Stimulated activated CD4-positive, alpha-beta T cell treated with anti-CD3 and anti-CD28 coated beads, Interleukin-12 subunit alpha, Interleukin-12 subunit beta, amount 100 ng/mL, for 24 hours (primary cell): ENCODE data around the gene SPATA3.

ENCODE experiments used
- DNase-seq, 2 experiments: peaks; one replicate each; pipeline ENCODE4 v3.0.0-alpha.2; 2020; ENCODE audit warnings: low read depth in 2 of 2

The SPATA3 gene

DNA sequence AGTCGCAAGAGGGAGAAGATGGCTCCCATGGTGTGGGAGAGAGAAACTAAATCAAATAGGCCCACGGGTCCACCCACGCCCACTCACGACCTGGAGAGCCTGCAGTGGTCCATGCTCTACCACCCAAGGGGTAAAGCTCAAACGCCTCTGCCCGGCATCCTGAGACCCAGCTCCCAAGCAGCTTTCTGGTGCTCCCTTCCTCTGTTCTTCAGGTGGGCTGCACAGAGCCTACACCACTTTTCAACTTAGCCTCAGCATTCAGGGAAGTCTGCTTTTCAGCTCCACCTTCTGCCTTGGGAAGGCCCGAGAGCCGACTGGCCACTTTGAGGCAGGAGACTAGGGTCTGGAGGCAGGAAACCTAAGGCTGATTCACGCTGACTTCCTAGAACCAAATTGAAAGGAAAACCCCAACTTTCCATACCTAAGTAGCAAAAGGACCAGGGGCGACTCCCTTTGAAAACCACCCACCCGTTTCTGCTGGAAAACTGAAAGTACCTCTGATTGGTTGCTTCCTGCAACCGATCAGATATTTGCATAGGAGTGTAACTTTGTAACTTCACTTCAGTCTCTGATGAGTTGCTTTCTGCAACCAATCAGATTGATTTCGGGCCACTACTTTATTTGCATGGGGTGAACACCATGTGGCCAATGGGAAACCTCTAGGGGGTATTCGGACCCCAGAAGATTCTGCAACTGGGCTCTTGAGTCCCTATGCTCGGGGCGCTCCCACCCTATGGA is 26.8 kb upstream of the SPATA3 start:
- DNase-seq = no peak

DNA sequence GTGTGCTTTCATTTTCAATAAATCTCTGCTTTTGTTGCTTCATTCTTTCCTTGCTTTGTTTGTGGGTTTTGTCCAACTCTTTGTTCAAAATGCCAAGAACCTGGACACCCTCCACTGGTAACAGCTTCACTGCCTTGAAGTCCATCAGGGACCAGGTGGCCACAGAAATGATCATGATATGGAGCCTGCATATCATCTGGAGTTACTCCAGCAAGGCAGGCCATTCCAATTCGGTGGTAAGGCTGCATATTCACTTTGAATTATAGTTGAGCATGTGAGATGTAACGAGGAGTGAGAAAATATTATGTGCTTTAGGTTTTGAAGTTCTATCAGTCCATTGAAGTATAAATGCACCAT is 26.3 kb upstream of the SPATA3 start:
- no peak for DNase-seq

DNA sequence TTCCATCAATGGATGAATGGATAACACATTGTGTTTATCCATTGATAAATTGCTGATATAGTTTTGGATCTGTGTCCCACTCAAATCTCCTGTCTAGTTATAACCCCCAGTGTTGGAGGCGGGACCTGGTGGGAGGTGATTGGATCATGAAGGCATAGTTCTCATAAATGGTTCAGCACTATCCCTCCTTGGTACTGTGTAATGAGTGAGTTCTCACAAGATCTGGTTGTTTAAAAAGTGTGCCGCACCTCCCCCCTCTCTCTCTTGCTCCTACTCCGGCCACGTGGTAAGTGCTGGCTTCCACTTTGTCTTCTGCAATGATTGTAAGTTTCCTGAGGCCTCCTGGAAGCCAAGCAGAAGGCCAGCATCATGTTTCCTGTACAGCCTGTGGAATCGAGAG is 23.9 kb upstream of the SPATA3 start:
- no peak for DNase-seq

DNA sequence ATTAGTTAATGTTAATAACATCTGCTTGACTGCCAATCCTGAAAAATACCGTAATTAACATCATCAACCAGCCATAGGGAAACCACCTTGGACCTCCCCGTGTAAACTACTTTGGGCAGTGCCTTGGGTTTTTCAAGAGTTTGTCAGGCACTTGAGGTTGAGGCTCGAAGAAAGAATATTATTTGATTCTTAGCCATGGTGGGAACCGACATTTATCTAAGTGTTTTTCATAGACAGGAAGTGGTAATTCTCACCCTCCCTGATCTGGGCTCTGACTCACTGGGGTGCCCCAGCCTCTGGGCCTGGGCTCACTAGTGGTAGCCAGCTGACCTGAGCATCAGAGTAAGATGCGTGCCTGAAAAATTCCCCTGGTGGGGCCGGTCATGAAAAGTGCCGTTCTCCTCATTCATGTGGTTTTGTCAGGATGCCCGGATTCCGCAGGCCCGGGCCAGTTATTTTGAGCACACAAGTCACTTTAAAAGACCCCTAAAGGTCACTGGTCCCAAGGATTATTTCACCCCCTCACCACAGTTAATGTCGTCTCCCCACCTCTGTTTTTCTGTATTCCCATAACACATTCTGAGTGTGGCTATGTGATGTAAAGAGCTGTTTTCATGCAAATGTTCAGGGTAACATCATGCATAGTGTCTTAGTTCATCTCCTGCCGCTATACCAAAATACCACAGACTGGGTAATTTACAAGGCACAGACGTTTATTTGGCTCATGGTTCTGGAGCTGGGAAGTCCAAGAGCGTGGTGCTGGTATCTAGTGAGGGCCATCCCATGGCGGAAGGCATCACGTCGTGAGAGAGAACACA is 21.6 kb upstream of the SPATA3 start:
- DNase-seq = peak; percentile 43 to 61

DNA sequence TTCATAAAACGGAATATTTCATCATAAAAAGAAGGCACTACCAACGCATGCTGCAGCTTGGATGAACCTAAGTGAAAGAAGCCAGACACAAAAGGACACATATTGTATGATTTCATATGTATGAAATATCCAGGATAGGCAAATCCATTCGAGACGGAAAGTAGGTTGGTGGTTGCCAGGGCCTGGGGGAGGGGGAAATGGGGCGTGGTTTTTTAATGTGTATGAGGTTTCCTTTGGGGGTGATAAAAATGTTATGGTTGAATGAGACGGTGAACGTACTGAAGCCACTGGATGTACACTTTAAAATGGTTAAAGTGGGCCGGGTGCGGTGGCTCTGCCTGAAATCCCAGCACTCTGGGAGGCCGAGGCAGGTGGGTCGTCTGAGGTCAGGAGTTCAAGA is 20.0 kb upstream of the SPATA3 start:
- no peak for DNase-seq

DNA sequence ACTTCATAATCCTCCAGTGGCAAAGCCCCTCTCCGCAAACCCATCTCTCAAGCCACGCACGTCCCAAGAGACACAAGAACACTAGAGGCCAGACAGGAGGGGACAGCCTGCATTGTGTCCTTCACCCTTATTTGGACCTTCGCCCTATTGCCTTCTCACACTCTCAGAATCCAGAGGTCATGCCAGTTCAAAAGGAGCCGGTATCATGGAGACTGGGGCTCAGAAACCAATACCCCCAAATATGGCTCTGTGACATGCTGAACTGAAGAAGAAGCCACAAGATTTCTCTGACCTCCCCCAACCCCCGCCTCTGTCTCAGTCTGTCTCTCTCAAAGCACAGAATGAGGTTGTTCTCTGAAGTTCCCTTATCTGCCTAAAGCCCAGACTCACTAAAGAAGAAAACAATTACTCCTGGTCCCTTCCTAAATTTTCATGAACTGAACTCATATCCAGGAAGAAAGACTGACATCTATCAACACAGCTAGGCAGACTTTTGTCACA is 19.2 kb upstream of the SPATA3 start:
- no peak for DNase-seq

DNA sequence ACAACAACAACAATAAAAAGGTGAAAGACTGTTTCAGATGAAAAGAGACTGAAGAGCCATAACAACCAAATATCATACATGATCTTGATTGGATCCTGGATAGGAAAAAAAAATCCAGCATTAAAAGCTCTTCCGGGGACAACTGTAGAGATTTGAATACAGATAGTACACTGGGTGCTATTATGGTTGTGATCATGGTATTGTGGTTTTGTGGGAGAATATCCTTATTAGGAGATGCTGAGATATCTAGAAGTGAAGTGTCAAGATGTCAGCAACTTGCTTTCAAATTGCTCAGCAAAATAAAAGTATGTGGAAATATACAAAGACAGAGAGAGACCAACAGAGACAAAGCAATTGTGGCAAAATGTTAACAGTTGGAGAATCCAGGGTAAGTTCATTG is 15.5 kb upstream of the SPATA3 start:
- no peak for DNase-seq

DNA sequence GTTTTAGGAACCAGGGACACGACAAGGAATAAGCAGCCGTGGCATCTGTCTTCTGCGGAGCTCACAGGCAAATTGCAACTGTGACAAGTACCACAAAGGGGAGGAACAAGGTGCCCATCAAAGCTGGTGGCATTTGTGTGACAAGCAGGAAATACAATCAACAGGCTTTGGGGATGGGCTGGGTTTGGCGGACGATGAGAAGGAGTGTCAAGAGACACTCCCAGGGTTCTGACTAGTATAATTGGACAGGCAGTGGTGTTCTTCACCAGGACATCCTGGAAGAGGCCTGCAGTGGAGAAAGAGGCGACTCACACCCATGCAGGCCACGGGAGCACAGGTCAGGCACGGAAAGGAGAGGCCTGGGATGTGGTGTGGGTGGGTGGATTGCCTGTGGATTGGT is 14.2 kb upstream of the SPATA3 start:
- DNase-seq = no peak

DNA sequence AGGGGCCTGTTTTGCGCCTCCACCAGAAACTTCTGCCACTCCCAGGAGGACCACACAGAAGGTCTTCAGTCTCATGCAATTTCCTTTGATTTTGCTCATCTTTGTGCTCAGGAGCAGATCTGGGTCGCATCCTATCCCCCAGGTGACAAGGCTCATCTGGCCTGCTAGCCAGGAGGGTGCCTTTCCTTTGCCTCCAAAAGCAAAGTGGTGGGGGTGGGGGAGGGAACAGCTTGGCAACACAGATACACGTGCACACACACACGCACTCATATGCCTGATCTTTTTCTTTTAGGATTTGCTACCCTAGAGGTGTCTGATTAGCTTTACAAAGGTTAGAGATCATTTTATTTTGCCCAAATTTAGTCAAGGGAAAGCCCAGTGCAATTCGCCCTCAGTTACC is 13.8 kb upstream of the SPATA3 start:
- DNase-seq = no peak

DNA sequence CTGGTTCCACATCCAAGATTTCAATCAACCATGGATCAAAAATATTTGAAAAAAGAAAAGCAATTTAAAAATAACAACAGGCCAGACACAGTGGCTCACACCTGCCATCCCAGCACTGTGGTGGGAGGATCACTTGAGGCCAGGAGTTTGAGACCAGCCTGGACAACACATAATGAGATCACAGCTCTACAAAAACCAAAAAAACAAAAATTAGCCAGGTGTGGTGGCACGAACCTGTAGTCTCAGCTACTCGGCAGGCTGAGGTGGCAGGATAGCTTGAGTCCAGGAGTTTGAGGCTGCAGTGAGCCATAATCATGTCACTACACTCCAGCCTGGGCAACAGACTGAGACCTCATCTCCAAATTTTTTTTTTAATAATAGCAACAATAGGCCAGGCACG is 13.4 kb upstream of the SPATA3 start:
- DNase-seq = no peak

DNA sequence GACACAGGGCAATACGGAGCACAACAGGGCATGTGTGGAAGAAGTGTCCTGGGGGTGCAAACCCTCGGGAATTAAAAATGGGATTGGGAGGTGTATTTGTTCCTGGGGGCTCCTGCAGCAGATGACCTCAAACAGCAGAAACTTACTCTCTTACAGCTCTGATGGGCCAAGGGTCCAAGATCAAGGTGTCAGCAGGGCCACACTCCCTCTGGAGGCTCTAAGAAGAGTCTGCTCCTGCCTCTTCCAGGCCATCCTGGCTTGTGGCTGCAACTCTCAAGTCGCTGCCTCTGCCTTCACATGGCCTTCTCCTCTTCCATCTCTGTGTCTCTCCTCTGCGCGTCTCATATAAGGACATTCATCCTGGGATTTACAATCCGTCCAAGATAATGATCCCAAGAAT is 12.4 kb upstream of the SPATA3 start:
- no peak for DNase-seq

DNA sequence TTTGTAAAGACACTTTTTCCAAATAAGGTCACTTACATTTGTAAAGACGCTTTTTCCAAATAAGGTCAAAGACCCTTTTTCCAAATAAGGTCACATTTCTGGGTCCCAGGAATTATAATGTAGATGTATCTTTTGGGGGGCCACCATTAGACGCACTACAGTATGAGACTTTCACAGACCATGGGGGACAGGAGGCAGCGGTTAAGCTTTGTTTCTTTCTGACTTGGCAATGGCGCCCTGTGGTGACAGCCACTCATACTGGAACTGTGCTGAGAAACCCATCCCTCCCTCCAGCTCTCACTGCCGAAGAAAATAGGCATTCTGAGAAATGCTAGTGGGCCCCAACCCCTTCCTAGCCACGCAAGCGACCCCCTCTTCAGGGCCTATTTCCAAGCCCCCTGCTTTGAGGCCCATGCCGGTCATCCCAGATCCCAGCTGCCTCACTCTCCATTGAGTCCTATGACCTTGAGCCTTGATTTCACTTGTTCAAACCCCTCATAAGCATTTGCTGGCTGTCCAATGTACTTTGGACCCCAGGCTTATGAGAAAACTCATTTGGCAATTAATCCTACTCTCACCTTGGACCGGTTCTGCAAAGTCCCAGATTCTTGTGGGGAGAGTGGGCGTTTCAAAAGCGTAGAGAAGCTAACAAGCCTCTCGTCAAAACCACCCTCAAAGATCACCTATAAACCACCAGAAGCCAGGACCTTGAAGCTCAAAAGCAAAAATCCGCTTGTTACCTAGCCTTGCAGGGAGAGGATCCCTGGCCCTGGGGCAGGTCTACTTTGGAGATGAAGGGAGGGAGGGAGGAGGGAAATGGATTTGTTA is 11.3 kb upstream of the SPATA3 start:
- peak; percentile 24 to 51 for DNase-seq

DNA sequence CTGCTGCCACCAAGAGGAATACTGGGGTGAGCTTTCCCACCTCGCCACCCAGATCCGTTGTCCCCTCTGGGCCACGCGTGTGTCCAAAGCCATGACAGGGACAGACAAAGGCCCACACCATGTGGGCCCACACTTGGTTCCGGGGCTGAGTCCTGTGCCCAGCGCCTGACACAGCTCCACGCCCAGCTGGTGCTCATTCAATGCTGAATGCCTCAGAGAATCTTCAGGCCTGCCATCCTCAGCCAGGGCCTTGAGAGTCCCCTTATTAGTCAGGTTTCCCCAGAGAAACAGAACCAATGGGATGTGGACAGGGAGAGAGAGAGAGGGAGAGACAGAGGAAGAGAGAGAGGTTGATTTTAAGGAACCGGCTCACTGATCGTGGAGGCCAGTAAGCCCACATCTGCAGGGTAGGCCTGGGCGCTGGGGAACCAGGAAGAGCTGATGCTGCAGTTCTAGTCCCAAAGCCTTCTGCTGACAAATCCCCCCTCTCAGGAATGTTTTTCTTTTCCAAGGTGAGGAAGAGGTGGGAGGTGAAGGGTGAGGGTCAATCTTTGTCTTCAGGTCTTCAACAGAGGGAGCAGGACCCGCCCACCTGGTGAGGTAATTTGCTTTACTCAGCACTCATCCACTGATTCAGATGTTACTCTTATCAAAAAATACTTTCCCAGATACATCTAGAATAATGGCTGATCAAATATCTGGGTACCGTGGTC is 10.2 kb upstream of the SPATA3 start:
- no peak for DNase-seq

DNA sequence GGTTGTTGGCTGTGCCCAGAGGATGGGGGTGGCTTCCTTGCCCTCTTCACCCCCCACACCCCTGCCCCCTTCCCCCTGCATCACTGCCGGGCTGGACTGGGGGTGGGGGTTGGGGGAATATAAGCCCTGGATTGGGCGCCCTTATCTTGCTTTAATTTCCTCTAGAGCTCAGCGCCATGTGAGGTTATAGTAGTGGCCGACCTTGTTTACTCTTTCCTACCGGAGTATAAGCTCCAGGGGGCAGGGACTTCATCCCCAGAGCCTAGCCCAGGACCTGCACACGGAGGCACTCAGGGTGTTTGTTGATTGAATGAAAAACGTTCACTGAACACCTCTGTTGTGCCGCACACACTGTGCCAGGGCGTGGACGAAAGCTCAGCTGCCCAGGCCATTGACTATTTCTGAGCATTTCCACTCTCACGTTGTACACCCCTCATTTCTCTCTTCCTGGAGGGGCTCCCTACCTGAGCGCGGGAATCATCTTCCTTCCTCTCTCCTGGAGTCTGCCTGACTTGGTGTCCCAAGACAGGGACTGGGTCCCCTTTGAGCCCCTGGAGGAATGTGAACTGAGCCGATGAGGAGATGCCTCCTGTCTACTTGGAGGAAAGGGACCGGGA is 9.3 kb upstream of the SPATA3 start:
- DNase-seq = no peak

DNA sequence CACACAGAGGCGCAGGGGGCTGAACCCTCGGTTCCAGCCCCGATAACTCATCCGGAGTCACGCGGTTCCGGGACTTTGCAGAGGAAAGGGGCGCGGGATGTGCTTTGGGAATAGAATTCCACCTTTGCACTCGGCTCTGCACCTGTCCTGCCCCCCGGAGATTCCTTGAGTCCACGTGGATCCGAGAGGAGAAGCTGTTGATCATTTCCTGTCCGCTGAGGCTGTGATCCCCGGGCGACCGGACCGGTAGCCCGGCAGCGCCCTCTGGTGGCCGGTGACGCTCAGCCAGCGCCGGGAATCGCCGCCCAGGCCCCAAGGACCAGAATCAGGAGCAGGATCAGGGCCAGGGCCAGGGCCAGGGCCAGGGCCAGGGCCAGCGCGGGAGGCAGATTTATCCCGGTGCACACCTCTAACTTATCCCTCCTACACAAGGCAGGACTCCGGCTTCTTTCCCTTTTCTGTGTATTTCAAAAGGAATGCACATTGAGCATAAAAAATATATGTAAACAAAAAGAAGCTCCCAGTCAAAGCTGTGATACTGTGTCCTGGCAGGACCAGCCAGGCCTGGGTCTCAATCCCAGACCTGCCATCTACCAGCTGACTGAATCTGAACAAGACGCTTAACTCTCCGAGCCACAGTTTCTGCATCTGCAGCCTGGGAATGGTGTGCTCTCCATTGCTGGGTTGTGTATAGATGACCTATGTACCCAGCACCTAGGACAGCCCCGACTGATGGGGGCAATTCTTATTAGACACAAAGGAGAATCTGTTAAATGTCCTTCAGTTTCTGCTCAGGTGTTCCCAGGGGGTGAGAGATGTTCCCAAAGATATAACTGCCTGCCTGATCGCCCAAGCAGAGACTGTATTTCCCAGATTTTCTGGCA is 8.5 kb upstream of the SPATA3 start:
- peak; percentile 63 to 78 for DNase-seq

DNA sequence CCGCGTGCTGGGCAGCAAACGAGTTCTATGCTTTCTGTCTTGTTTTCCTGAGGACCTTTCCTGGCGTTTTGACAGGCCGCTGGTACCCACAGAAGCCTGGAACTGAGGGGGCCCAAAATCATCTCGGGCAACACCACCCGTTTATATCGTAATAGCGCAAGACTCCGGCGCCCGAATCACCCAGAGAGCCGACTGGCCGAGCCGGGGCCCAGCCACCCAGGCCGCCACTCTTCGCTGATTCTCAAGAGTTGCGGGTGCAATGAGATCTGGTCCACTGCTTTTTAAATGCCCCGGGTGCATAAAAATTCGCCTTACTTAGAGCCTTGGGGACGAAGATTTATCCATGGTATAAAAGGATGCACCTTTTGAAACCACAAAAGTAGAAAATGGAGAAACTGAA is 6.2 kb upstream of the SPATA3 start:
- DNase-seq = no peak

DNA sequence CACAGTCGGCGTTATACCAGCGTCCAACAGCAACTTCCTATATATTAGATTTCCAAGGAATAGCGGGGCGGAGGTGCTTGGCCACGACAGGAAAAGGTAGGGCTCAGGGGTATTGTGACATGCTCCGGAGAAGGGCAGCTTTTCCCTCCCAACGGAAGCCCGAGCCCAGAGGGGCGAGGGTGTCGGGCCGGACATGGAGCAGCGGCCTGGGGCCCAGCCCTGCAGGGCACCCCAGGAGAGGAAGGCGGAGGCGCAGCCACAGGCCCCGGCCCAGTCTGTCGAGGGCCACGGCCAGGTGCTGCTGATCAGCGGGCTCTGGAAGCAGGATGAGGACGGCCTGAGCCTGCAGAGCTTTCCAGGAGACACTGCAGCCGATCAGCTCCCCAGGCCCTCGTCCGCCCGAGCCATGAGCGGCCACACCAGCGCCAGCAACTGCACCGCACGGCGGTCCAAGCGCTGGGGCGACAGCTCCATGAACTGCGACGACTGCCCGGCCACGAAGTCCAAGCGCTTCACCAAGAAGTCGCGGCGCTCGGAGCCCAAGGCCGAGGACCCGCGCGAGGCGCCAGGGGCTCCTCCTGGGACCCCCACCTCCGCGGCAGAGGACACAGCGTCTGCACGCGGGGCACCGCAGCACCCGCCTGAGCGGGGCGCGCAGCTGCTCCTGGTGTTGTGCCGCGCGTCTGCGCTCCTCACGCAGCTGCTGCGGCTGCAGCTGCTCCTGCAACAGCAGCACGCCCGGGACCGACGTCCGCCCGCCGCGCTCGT is 5.6 kb upstream of the SPATA3 start:
- no peak for DNase-seq

DNA sequence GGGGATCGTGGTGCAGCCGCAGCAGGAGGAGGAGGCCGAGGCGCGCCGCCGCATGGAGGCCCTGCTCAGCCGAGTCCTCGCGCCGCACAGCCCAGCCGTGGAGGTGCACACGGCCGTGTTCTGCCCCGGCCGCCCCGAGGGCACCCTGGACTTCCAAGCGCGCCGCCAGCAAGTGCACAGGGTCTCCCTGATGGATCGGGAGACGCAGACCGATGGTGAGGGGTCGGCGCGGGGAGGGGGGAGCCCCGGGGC is 5.1 kb upstream of the SPATA3 start:
- no peak for DNase-seq

DNA sequence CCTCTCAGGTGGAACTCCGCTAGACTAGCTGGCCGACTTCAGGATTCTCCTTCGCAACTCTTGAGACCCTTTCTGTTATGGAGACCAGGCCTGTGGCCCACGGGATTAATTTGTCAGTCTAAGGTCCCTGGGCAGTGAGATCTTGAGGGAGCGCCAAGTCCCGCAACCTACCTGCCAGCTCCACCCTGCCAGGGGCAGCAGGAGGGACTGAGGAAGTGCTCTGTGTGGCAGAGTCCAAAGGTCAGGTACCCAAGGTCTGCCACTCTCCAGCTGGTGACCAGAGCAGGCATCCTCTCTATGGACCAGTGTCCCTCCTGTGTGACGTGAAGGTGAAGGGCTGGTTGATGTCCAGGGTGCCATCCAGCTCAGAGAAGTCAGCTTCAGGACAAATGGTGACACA is 4.3 kb upstream of the SPATA3 start:
- no peak for DNase-seq

DNA sequence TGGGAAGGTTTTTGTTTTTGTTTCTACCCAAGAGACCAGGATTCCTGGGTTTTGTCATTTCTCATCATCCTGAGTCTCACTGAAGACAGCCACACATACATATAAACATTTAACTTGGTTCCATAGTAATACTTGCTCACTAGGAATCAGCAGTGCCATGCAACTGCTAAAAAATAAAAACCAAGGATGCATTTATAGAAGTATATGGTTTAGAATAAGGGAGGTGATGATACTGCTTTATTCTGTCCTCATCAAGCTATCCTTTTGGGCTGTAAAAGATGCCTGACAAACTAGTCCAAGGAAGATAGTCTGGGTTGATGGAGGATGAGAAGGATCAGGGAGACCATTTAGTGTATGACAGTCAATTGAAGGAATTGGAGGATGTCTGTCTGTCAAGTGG is 740 bp downstream of the SPATA3 start:
- DNase-seq = no peak
